Activated naive CD8-positive, alpha-beta T cell treated with anti-CD3 and anti-CD28 coated beads, Interleukin-2, amount 10 ng/mL, durations not matched to agents 7 days and 5 days (primary cell): ENCODE results near the gene HSD17B8. TPM values are rescaled to one million over a fixed set of nuclear protein-coding genes. Genes with fewer than 3 reads are reported as not detected.

ENCODE experiments used
- ATAC-seq: fragments of 150-1000 bp; cut with Tn5 transposase; one replicate; pipeline ENCODE4 v1.10.0; 2021; ENCODE audit warnings: low read depth, moderate library complexity
- POLR2A ChIA-PET: fragments of 350-600 bp; sonication (Branson Sonifier 250); formaldehyde crosslinking; loops from one replicate; lab custom pipeline; 2021; ENCODE audit warnings: antibody characterized with exemption; lab: Charles Lee
- DNase-seq: peaks from one replicate; pipeline ENCODE4 v3.0.0; 2021
- H3K27ac Mint-ChIP-seq: one replicate; pipeline ENCODE4 v1.8.0; 2022; ENCODE audit warnings: mild to moderate bottlenecking, mixed read lengths
- H3K27me3 Mint-ChIP-seq: one replicate; pipeline ENCODE4 v1.8.0; 2022; ENCODE audit warnings: mild to moderate bottlenecking, moderate library complexity, mixed read lengths
- H3K36me3 Mint-ChIP-seq: one replicate; pipeline ENCODE4 v1.8.0; 2021; ENCODE audit warnings: mild to moderate bottlenecking, mixed read lengths
- H3K4me1 Mint-ChIP-seq: one replicate; pipeline ENCODE4 v1.8.0; 2021; ENCODE audit warnings: mixed read lengths
- H3K4me3 Mint-ChIP-seq: one replicate; pipeline ENCODE4 v1.8.0; 2022; ENCODE audit warnings: mild to moderate bottlenecking, moderate library complexity, mixed read lengths
- H3K9me3 Mint-ChIP-seq: one replicate; pipeline ENCODE4 v1.8.0; 2021; ENCODE audit warnings: mixed read lengths
- total RNA-seq, 2 experiments: library from RNA; stranded (reverse); gene quantifications; one replicate each; pipeline ENCODE4 v1.2.3, GENCODE V29; 2021

HSD17B8 gene
- total RNA-seq, 2 experiments from 2014 or later, result 21.1 to 21.8 TPM

- ATAC-seq (peak; percentile 71), DNase-seq (peak; percentile 94)
- Mint-ChIP-seq H3K9me3 (no peaks in the 10 kb centered on the region), H3K27me3 (no peaks in the 10 kb centered on the region), H3K4me1 (peaks cover 49% of the 10 kb centered on the region), H3K27ac (peak within 1 kb of the TSS; percentile 96), H3K36me3 (peaks cover 35% of the 10 kb centered on the region), H3K4me3 (peak within 1 kb of the TSS; percentile 96)
- POLR2A ChIA-PET, result interaction anchor here (0.5 to 1.5 kb wide), 8 partner anchors 8 to 341 kb away, joined by 3 to 9 read pairs (median 4); partner anchors contain the start of genes RGL2, RING1, RPS18 and VPS52
Observed at GRCh38 chr6:33200219-33201146, 4.0 kb upstream of the HSD17B8 start, which contains the start of the genes RXRB and SLC39A7. Gene RXRB, minus strand, starts transcription at chr6:33200665. Its CDS starts 189 bp downstream, at chr6:33200476. Gene SLC39A7, plus strand, starts transcription at chr6:33200867. Its CDS starts 379 bp downstream, at chr6:33201246.

- peaks cover 28% of the 10 kb centered on the region for H3K36me3 Mint-ChIP-seq
- DNase-seq, result no peak
- POLR2A ChIA-PET, result no interaction called here
- H3K9me3 Mint-ChIP-seq, result no peaks in the 10 kb centered on the region
- no peaks in the 10 kb centered on the region for H3K27me3 Mint-ChIP-seq
- no peak for ATAC-seq
- peak overlapping the region; percentile 96 for H3K4me3 Mint-ChIP-seq
- peak overlapping the region; percentile 96 for H3K27ac Mint-ChIP-seq
- H3K4me1 Mint-ChIP-seq, result peaks cover 56% of the 10 kb centered on the region
Observed at GRCh38 chr6:33201147-33201545, 3.3 kb upstream of the HSD17B8 start.

- DNase-seq (no peak), ATAC-seq (no peak)
- Mint-ChIP-seq H3K9me3 (no peaks in the 10 kb centered on the region), H3K27me3 (no peaks in the 10 kb centered on the region), H3K4me3 (peak overlapping the region; percentile 96), H3K27ac (peak overlapping the region; percentile 96), H3K4me1 (peaks cover 57% of the 10 kb centered on the region), H3K36me3 (peaks cover 23% of the 10 kb centered on the region)
- POLR2A ChIA-PET, result no interaction called here
Observed at GRCh38 chr6:33201935-33202334, 2.5 kb upstream of the HSD17B8 start.

- DNase-seq (no peak), ATAC-seq (no peak)
- POLR2A ChIA-PET, result interaction anchor here (0.5 kb wide), 1 partner anchor 13 kb away, joined by 3 read pairs; no protein-coding TSS in a partner anchor
- peak overlapping the region; percentile 96 for H3K27ac Mint-ChIP-seq
- H3K9me3 Mint-ChIP-seq, result no peaks in the 10 kb centered on the region
- peak overlapping the region; percentile 28 for H3K4me3 Mint-ChIP-seq
- peaks cover 21% of the 10 kb centered on the region for H3K36me3 Mint-ChIP-seq
- peaks cover 51% of the 10 kb centered on the region for H3K4me1 Mint-ChIP-seq
- no peaks in the 10 kb centered on the region for H3K27me3 Mint-ChIP-seq
Observed at GRCh38 chr6:33202799-33203198, 1.7 kb upstream of the HSD17B8 start.

- Mint-ChIP-seq H3K9me3 (no peaks in the 10 kb centered on the region), H3K36me3 (peaks cover 21% of the 10 kb centered on the region), H3K4me3 (peak overlapping the region; percentile 97), H3K27ac (peak overlapping the region; percentile 77), H3K27me3 (no peaks in the 10 kb centered on the region), H3K4me1 (peaks cover 44% of the 10 kb centered on the region)
- POLR2A ChIA-PET, result no interaction called here
- ATAC-seq, result no peak
- no peak for DNase-seq
Observed at GRCh38 chr6:33203443-33204164, 851 bp upstream of the HSD17B8 start.

- H3K27ac Mint-ChIP-seq, result peak overlapping the region; percentile 79
- H3K27me3 Mint-ChIP-seq, result no peaks in the 10 kb centered on the region
- peaks cover 21% of the 10 kb centered on the region for H3K36me3 Mint-ChIP-seq
- POLR2A ChIA-PET, result interaction anchor here (1.0 to 1.7 kb wide), 4 partner anchors 20 to 73 kb away, joined by 3 to 15 read pairs (median 5); partner anchors contain the start of genes B3GALT4, RPS18 and VPS52
- H3K4me1 Mint-ChIP-seq, result peaks cover 44% of the 10 kb centered on the region
- no peaks in the 10 kb centered on the region for H3K9me3 Mint-ChIP-seq
- no peak for DNase-seq
- H3K4me3 Mint-ChIP-seq, result peak overlapping the region; percentile 97
- ATAC-seq, result no peak
Observed at GRCh38 chr6:33204165-33204414, 365 bp upstream of the HSD17B8 start.

GRCh38 chr6:33205191-33206026 lies 954 bp downstream of the HSD17B8 start:
- H3K36me3 Mint-ChIP-seq, result peaks cover 26% of the 10 kb centered on the region

GRCh38 chr6:33206027-33206863 lies 1.8 kb downstream of the HSD17B8 start:
- H3K9me3 Mint-ChIP-seq, result no peaks in the 10 kb centered on the region
- no peaks in the 10 kb centered on the region for H3K27me3 Mint-ChIP-seq
- peaks cover 26% of the 10 kb centered on the region for H3K36me3 Mint-ChIP-seq
- no peak for DNase-seq
- peak overlapping the region; percentile 62 for H3K27ac Mint-ChIP-seq
- no peak for ATAC-seq
- H3K4me3 Mint-ChIP-seq, result peak overlapping the region; percentile 46
- POLR2A ChIA-PET, result interaction anchor here (0.7 to 1.4 kb wide), 2 partner anchors 23 to 42 kb away, joined by 4 to 5 read pairs; no protein-coding TSS in a partner anchor
- H3K4me1 Mint-ChIP-seq, result peaks cover 42% of the 10 kb centered on the region

More at GRCh38 chr6:33205191-33206026, 954 bp downstream of the HSD17B8 start:
- POLR2A ChIA-PET, result interaction anchor here (0.6 to 1.7 kb wide), 7 partner anchors 22 to 188 kb away, joined by 3 to 15 read pairs (median 5); partner anchors contain the start of genes B3GALT4, RPS18 and VPS52
- DNase-seq (no peak), ATAC-seq (no peak)
- Mint-ChIP-seq H3K4me3 (peak overlapping the region; percentile 97), H3K27ac (peak overlapping the region; percentile 93), H3K4me1 (peaks cover 42% of the 10 kb centered on the region), H3K27me3 (no peaks in the 10 kb centered on the region), H3K9me3 (no peaks in the 10 kb centered on the region)

- Mint-ChIP-seq H3K36me3 (peaks cover 22% of the 10 kb centered on the region), H3K4me1 (peaks cover 38% of the 10 kb centered on the region), H3K9me3 (no peaks in the 10 kb centered on the region), H3K27ac (peak overlapping the region; percentile 90), H3K27me3 (no peaks in the 10 kb centered on the region), H3K4me3 (peak overlapping the region; percentile 91)
- DNase-seq (no peak), ATAC-seq (no peak)
- POLR2A ChIA-PET, result interaction anchor here (1.5 to 2.5 kb wide), 3 partner anchors 9 to 53 kb away, joined by 3 to 26 read pairs (median 4); no protein-coding TSS in a partner anchor
Observed at GRCh38 chr6:33206864-33207551, 2.6 kb downstream of the HSD17B8 start.

- H3K27me3 Mint-ChIP-seq, result peaks cover 2% of the 10 kb centered on the region
- ATAC-seq (no peak), DNase-seq (no peak)
- POLR2A ChIA-PET, result interaction anchor here (0.9 to 2.5 kb wide), 15 partner anchors 8 to 236 kb away, joined by 3 to 26 read pairs (median 4); partner anchors contain the start of gene HLA-DPA1
- H3K27ac Mint-ChIP-seq, result peak overlapping the region; percentile 90
- no peaks in the 10 kb centered on the region for H3K9me3 Mint-ChIP-seq
- peaks cover 34% of the 10 kb centered on the region for H3K4me1 Mint-ChIP-seq
- H3K36me3 Mint-ChIP-seq, result peaks cover 17% of the 10 kb centered on the region
- peak overlapping the region; percentile 91 for H3K4me3 Mint-ChIP-seq
Observed at GRCh38 chr6:33207552-33208090, 3.2 kb downstream of the HSD17B8 start.
